ENCODE data around the gene DNAJC16.

- TF ChIP-seq POLR2A (IDR thresholded peaks at IDR 0.05; ENCODE audit: low read depth, low read length) (no peak), TAF1 (IDR thresholded peaks at IDR 0.05; ENCODE audit: borderline replicate concordance, low read depth, low read length) (no peak), POLR2AphosphoS5 (IDR thresholded peaks at IDR 0.05; ENCODE audit: low read depth, low read length) (no peak)
Measured at GRCh38 chr1:15513919-15514318, 12.7 kb upstream of the DNAJC16 start.

Measured in GM12892 (cell line).